MCF 10A (cell line): ENCODE measurements around the gene MAP2K5. TPM values are rescaled to one million over a fixed set of nuclear protein-coding genes. Genes with fewer than 3 reads are reported as not detected.
"Not testable (repeated sequence)": the region's sequence is repeated elsewhere in the genome, so short reads cannot be mapped to it uniquely, and the experiment has no call there.

Experiments
- BruUV-seq: library from RNA; stranded (reverse); fragments of 400-500 nt; replicated peaks from 2 replicates; lab custom pipeline; 2021; lab: Mats Ljungman, UMichigan
- CTCF ChIA-PET: fragments of 300-600 bp; sonication (Branson Sonifier 250); formaldehyde crosslinking; extraction: SDS; loops from one replicate; lab custom pipeline; 2021; ENCODE audit warnings: antibody characterized with exemption, inconsistent platforms; lab: Yijun Ruan, JAX
- POLR2A ChIA-PET: fragments of 300-600, 350-650 bp; sonication (Branson Sonifier 250); formaldehyde crosslinking; extraction: SDS; loops from one replicate; lab custom pipeline; 2020; ENCODE audit warnings: antibody characterized with exemption, inconsistent platforms; lab: Yijun Ruan, JAX
- DNase-seq: peaks from one replicate; pipeline ENCODE4 v3.0.0-alpha.2; 2018; ENCODE audit not compliant: unreplicated experiment
- H3K27ac Mint-ChIP-seq: one replicate; pipeline ENCODE4 v1.8.0; 2022; ENCODE audit warnings: mild to moderate bottlenecking, low read depth, mixed read lengths; ENCODE audit not compliant: unreplicated experiment
- H3K27me3 Mint-ChIP-seq: one replicate; pipeline ENCODE4 v1.8.0; 2022; ENCODE audit warnings: mixed read lengths; ENCODE audit not compliant: insufficient read depth, unreplicated experiment
- H3K36me3 Mint-ChIP-seq: one replicate; pipeline ENCODE4 v1.8.0; 2022; ENCODE audit warnings: mild to moderate bottlenecking, moderate library complexity, mixed read lengths; ENCODE audit not compliant: insufficient read depth, unreplicated experiment
- H3K4me1 Mint-ChIP-seq: one replicate; pipeline ENCODE4 v1.8.0; 2022; ENCODE audit warnings: mixed read lengths; ENCODE audit not compliant: insufficient read depth, unreplicated experiment
- H3K4me3 Mint-ChIP-seq: one replicate; pipeline ENCODE4 v1.8.0; 2022; ENCODE audit warnings: mild to moderate bottlenecking, moderate library complexity, mixed read lengths; ENCODE audit not compliant: unreplicated experiment
- H3K9me3 Mint-ChIP-seq: one replicate; pipeline ENCODE4 v1.8.0; 2022; ENCODE audit warnings: mixed read lengths; ENCODE audit not compliant: unreplicated experiment
- intact Hi-C: fragments of 100-400 bp; cut with micrococcal nuclease; formaldehyde crosslinking; loops from 2 replicates; pipeline ENCODE4 v1.14.1; 2022
- total RNA-seq: library from RNA; stranded (reverse); gene quantifications from 2 replicates; pipeline ENCODE4 v1.2.3, GENCODE V29; 2022
- TF ChIP-seq, protein P1 (sequence below): fragments of 200-600 bp; IDR thresholded peaks from one replicate; pipeline ENCODE4 v1.8.0; 2022; ENCODE audit warnings: antibody characterized with exemption, mild to moderate bottlenecking; ENCODE audit not compliant: unreplicated experiment

The MAP2K5 gene
- total RNA-seq, 1 experiment from 2014 or later, result 24.4 TPM

DNA sequence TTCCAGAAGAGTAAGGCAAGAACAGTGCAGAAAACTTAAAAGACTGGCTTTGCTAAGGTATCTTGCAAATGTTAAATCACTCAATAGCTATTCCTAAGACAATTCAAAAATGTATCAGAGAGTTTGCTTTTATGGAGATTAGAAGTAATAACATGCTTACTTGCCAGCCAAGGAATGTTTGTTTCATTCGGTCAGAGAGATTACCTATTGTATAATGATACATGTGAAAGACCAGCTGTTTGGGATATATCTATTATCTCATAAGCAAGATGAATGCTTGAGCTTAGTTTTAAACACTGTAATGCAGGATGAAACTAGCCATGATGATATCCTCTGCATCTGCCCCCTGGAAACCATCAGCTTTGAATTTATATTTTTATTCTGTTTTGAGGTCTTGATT is 70.7 kb downstream of the MAP2K5 start:
- ChIA-PET CTCF (interaction anchor here (1.0 kb wide), 1 partner anchor 250 kb away, joined by 3 read pairs; no protein-coding TSS in a partner anchor), POLR2A (interaction anchor here (0.7 to 1.3 kb wide), 2 partner anchors 42 to 228 kb away, joined by 3 read pairs; no protein-coding TSS in a partner anchor)
- Mint-ChIP-seq H3K9me3 (no peaks in the 10 kb centered on the region), H3K4me3 (no peak overlapping the region), H3K4me1 (no peaks in the 10 kb centered on the region), H3K36me3 (peaks cover 7% of the 10 kb centered on the region), H3K27ac (no peak overlapping the region), H3K27me3 (no peaks in the 10 kb centered on the region)
- intact Hi-C loops, result no loop called here
- TF ChIP-seq, protein P1, sequence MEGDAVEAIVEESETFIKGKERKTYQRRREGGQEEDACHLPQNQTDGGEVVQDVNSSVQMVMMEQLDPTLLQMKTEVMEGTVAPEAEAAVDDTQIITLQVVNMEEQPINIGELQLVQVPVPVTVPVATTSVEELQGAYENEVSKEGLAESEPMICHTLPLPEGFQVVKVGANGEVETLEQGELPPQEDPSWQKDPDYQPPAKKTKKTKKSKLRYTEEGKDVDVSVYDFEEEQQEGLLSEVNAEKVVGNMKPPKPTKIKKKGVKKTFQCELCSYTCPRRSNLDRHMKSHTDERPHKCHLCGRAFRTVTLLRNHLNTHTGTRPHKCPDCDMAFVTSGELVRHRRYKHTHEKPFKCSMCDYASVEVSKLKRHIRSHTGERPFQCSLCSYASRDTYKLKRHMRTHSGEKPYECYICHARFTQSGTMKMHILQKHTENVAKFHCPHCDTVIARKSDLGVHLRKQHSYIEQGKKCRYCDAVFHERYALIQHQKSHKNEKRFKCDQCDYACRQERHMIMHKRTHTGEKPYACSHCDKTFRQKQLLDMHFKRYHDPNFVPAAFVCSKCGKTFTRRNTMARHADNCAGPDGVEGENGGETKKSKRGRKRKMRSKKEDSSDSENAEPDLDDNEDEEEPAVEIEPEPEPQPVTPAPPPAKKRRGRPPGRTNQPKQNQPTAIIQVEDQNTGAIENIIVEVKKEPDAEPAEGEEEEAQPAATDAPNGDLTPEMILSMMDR, result no peak
- BruUV-seq, result no TSS peak
- DNase-seq, result no peak

DNA sequence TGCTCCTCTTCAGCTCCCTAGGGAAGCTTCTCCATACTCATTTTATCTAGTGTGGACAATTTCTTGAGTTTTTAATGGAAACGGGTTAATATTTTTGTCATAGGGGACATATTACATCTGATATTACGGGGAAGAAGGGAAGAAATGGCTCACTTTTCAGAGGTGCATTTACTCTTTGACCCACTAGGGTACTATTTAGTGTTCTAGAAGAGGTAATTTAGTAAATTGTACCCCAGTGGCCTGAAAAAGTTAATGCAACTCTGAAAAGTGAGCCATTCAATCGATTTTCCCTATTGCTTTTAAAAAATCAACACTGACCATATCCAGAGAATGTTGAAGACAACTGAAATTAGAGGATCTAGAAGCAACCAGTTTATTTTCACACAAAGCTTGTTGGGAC is 71.2 kb downstream of the MAP2K5 start:
- Mint-ChIP-seq H3K27ac (no peak overlapping the region), H3K4me3 (no peak overlapping the region), H3K27me3 (no peaks in the 10 kb centered on the region), H3K36me3 (peaks cover 12% of the 10 kb centered on the region), H3K4me1 (no peaks in the 10 kb centered on the region), H3K9me3 (no peaks in the 10 kb centered on the region)
- POLR2A ChIA-PET, result interaction anchor here (0.7 to 1.3 kb wide), 2 partner anchors 42 to 228 kb away, joined by 3 read pairs; no protein-coding TSS in a partner anchor
- BruUV-seq, result no TSS peak
- CTCF ChIA-PET, result interaction anchor here (1.0 kb wide), 1 partner anchor 250 kb away, joined by 3 read pairs; no protein-coding TSS in a partner anchor
- intact Hi-C loops, result no loop called here
- TF ChIP-seq, protein P1, result no peak
- no peak for DNase-seq

DNA sequence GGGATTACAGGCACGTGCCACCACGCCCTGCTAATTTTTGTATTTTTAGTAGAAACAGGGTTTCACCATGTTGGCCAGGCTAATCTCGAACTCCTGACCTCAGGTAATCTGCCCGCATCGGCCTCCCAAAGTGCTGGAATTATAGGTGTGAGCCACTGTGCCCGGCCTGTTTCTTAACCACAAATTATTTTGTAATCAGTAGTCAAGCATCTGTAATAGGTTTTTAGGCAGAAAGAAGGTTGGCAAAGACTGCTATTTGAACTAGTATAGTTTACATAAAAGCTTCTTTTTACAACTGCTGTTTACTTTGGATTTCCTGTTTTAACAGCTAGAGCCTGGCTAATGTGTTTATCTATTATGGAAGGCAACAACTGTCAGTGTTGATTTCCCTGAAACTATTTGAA is 72.6 kb downstream of the MAP2K5 start:
- H3K27ac Mint-ChIP-seq, H3K27me3 Mint-ChIP-seq, BruUV-seq, H3K4me3 Mint-ChIP-seq, POLR2A ChIA-PET, H3K4me1 Mint-ChIP-seq, H3K9me3 Mint-ChIP-seq, intact Hi-C loops: not testable (repeated sequence)
- CTCF ChIA-PET, result interaction anchor here (0.7 kb wide), 1 partner anchor 18 kb away, joined by 3 read pairs; no protein-coding TSS in a partner anchor
- peak; percentile 8 for DNase-seq
- peaks cover 13% of the 10 kb centered on the region for H3K36me3 Mint-ChIP-seq

DNA sequence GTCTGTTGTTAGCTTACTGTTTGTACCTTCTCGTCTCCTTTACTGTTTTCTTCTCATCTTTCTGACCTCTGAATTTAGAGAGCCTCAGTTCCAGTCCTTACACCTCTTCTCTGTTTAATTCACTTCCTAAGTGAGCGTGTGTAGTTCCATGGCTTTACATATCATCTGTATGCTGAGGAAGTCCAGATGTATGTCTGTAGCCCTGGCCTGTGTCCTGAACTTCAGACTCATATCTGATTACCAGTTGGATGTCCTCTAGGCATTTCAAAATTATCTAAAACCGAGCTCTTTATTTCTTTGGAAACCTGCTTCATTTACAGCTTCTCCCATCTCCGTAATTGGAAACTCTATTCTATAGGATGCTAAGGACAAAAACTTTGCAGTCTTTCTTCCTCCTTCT is 75.8 kb downstream of the MAP2K5 start:
- H3K4me1 Mint-ChIP-seq, result no peaks in the 10 kb centered on the region
- no peak for DNase-seq
- H3K27ac Mint-ChIP-seq, result no peak overlapping the region
- H3K9me3 Mint-ChIP-seq, result no peaks in the 10 kb centered on the region
- CTCF ChIA-PET, result no interaction called here
- H3K27me3 Mint-ChIP-seq, result no peaks in the 10 kb centered on the region
- peaks cover 14% of the 10 kb centered on the region for H3K36me3 Mint-ChIP-seq
- TF ChIP-seq, protein P1, result no peak
- BruUV-seq, result no TSS peak
- POLR2A ChIA-PET, result no interaction called here
- intact Hi-C loops, result no loop called here
- H3K4me3 Mint-ChIP-seq, result no peak overlapping the region
